HEK293 (cell line): Measurements from ENCODE around the gene C19orf25.
A peak's percentile ranks its signal among the peaks of the same experiment; 100 is the strongest.

Source experiments
- SCRT2 ChIP-seq: fragments of 450-650 bp; formaldehyde crosslinking; IDR thresholded peaks from 2 replicates; pipeline ENCODE4 v1.5.1; 2016; ENCODE audit warnings: missing biosample characterization, missing genetic modification characterization
- ZBTB17 ChIP-seq: fragments of 450-650 bp; formaldehyde crosslinking; IDR thresholded peaks from 2 replicates; pipeline ENCODE4 v1.5.1; 2016; ENCODE audit warnings: missing biosample characterization, missing genetic modification characterization
- ZEB2 ChIP-seq: fragments of 450-650 bp; formaldehyde crosslinking; IDR thresholded peaks from 2 replicates; pipeline ENCODE4 v1.5.1; 2016; ENCODE audit warnings: missing biosample characterization, missing genetic modification characterization
- ZNF133 ChIP-seq: fragments of 450-650 bp; formaldehyde crosslinking; IDR thresholded peaks from 2 replicates; pipeline ENCODE4 v1.5.1; 2016; ENCODE audit warnings: missing biosample characterization, missing genetic modification characterization
- ZNF23 ChIP-seq: fragments of 450-650 bp; formaldehyde crosslinking; IDR thresholded peaks from 2 replicates; pipeline ENCODE4 v1.5.1; 2016; ENCODE audit warnings: missing biosample characterization, missing genetic modification characterization, borderline replicate concordance
- ZNF311 ChIP-seq: fragments of 450-650 bp; formaldehyde crosslinking; IDR thresholded peaks from 2 replicates; pipeline ENCODE4 v1.5.1; 2017; ENCODE audit warnings: missing biosample characterization, missing genetic modification characterization, borderline replicate concordance
- ZNF529 ChIP-seq: fragments of 450-650 bp; formaldehyde crosslinking; IDR thresholded peaks from 2 replicates; pipeline ENCODE4 v1.5.1; 2017; ENCODE audit warnings: missing genetic modification characterization, missing biosample characterization; ENCODE audit not compliant: insufficient replicate concordance
- ZNF544 ChIP-seq: fragments of 450-650 bp; formaldehyde crosslinking; IDR thresholded peaks from 2 replicates; pipeline ENCODE4 v1.5.0; 2017; ENCODE audit warnings: missing biosample characterization, missing genetic modification characterization
- ZNF571 ChIP-seq: fragments of 450-650 bp; formaldehyde crosslinking; IDR thresholded peaks from 2 replicates; pipeline ENCODE4 v1.5.0; 2017; ENCODE audit warnings: missing biosample characterization, missing genetic modification characterization
- ZNF621 ChIP-seq: fragments of 450-650 bp; formaldehyde crosslinking; IDR thresholded peaks from 2 replicates; pipeline ENCODE4 v1.5.1; 2017; ENCODE audit warnings: missing biosample characterization, missing genetic modification characterization
- ZNF626 ChIP-seq: fragments of 450-650 bp; sonication (Bioruptor Pico); formaldehyde crosslinking; IDR thresholded peaks from 2 replicates; pipeline ENCODE4 v1.5.1; 2018; ENCODE audit warnings: missing biosample characterization, missing genetic modification characterization, inconsistent platforms
- ZNF658 ChIP-seq: fragments of 450-650 bp; formaldehyde crosslinking; IDR thresholded peaks from 2 replicates; pipeline ENCODE4; 2016; ENCODE audit warnings: missing biosample characterization, missing genetic modification characterization
- ZNF791 ChIP-seq: fragments of 450-650 bp; formaldehyde crosslinking; IDR thresholded peaks from 2 replicates; pipeline ENCODE4 v1.5.1; 2016; ENCODE audit warnings: missing biosample characterization, missing genetic modification characterization
- ZSCAN23 ChIP-seq: fragments of 450-650 bp; formaldehyde crosslinking; IDR thresholded peaks from 2 replicates; pipeline ENCODE4 v1.5.1; 2016; ENCODE audit warnings: missing biosample characterization, missing genetic modification characterization
- TF ChIP-seq, protein P1 (sequence below): fragments of 450-650 bp; formaldehyde crosslinking; IDR thresholded peaks from 2 replicates; pipeline ENCODE4 v1.5.1; 2017; ENCODE audit warnings: missing biosample characterization, missing genetic modification characterization
- TF ChIP-seq, protein P2 (sequence below): fragments of 450-650 bp; formaldehyde crosslinking; IDR thresholded peaks from 2 replicates; pipeline ENCODE4 v1.5.1; 2016; ENCODE audit warnings: missing biosample characterization, missing genetic modification characterization
- TF ChIP-seq, protein P3 (sequence below): fragments of 450-650 bp; formaldehyde crosslinking; optimal IDR thresholded peaks from 2 replicates; pipeline ENCODE3; 2016; ENCODE audit warnings: missing biosample characterization, mild to moderate bottlenecking, missing genetic modification characterization
- TF ChIP-seq, protein P4 (sequence below): fragments of 450-650 bp; formaldehyde crosslinking; IDR thresholded peaks from 2 replicates; pipeline ENCODE4 v1.5.1; 2016; ENCODE audit warnings: missing biosample characterization, missing genetic modification characterization
- TF ChIP-seq, protein P5 (sequence below): fragments of 450-650 bp; formaldehyde crosslinking; IDR thresholded peaks from 2 replicates; pipeline ENCODE4 v1.5.1; 2016; ENCODE audit warnings: missing biosample characterization, missing genetic modification characterization
- TF ChIP-seq, protein P6 (sequence below): fragments of 450-650 bp; formaldehyde crosslinking; IDR thresholded peaks from 2 replicates; pipeline ENCODE4 v1.5.1; 2016; ENCODE audit warnings: missing biosample characterization, missing genetic modification characterization

C19orf25 gene

DNA sequence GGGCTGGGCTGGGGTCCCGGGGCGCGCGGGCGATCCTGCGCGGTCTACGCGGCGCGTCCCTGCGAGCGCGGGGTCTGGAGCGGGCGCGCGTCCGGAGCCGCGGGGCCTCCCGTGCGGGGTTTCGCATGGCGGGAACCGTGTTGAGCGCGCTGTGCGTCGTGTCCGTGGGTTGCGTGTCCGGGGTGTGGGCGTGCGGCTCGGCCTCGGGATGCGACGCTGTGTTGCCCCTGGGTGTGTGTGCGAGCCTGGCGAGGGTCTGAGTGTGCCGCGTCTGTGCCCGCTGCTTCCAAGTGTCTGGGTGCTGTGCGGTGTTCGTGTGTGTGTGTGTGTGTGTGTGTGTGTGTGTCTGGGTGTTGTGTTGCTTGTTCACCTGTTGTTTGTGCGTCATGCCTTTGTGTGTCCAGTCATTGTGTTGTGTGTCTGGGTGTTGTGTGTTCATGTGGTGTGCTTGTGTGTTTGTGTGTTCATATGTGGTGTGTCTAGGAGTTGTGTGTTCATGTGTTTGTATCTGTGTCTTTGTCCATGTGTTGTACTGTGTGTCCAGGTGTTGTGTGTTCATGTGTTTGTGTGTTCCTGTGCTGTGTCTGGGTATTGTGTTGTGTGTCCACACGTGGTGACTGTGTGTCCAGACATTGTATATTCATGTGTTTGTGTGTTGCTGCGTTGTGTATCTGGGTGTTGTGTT lies 45.4 kb upstream of the C19orf25 start (continued):
- TF ChIP-seq, protein P1, sequence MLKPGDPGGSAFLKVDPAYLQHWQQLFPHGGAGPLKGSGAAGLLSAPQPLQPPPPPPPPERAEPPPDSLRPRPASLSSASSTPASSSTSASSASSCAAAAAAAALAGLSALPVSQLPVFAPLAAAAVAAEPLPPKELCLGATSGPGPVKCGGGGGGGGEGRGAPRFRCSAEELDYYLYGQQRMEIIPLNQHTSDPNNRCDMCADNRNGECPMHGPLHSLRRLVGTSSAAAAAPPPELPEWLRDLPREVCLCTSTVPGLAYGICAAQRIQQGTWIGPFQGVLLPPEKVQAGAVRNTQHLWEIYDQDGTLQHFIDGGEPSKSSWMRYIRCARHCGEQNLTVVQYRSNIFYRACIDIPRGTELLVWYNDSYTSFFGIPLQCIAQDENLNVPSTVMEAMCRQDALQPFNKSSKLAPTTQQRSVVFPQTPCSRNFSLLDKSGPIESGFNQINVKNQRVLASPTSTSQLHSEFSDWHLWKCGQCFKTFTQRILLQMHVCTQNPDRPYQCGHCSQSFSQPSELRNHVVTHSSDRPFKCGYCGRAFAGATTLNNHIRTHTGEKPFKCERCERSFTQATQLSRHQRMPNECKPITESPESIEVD (tag by site-specific recombination): no peak
- TF ChIP-seq, protein P2, sequence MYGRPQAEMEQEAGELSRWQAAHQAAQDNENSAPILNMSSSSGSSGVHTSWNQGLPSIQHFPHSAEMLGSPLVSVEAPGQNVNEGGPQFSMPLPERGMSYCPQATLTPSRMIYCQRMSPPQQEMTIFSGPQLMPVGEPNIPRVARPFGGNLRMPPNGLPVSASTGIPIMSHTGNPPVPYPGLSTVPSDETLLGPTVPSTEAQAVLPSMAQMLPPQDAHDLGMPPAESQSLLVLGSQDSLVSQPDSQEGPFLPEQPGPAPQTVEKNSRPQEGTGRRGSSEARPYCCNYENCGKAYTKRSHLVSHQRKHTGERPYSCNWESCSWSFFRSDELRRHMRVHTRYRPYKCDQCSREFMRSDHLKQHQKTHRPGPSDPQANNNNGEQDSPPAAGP (tag by site-specific recombination): peak; percentile 40; the same call in 1 of the 2 replicates
- TF ChIP-seq, protein P3, sequence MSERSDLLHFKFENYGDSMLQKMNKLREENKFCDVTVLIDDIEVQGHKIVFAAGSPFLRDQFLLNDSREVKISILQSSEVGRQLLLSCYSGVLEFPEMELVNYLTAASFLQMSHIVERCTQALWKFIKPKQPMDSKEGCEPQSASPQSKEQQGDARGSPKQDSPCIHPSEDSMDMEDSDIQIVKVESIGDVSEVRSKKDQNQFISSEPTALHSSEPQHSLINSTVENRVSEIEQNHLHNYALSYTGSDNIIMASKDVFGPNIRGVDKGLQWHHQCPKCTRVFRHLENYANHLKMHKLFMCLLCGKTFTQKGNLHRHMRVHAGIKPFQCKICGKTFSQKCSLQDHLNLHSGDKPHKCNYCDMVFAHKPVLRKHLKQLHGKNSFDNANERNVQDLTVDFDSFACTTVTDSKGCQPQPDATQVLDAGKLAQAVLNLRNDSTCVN: peak; percentile 43
- TF ChIP-seq ZNF791 (tag by site-specific recombination) (peak; percentile 25; the same call in 1 of the 2 replicates), ZEB2 (peak; percentile 38; the same call in 1 of the 2 replicates), ZNF571 (no peak), ZNF658 (tag by site-specific recombination) (0 out of 2 replicates have a peak, but pooled peaks have one; percentile 75), ZNF133 (tag by site-specific recombination) (peak; percentile 47), ZNF621 (tag by site-specific recombination) (no peak), ZNF23 (tag by site-specific recombination) (0 out of 2 replicates have a peak, but pooled peaks have one; percentile 7), ZSCAN23 (tag by site-specific recombination) (peak; percentile 57; the same call in 1 of the 2 replicates), ZBTB17 (tag by site-specific recombination) (peak; percentile 15; the same call in 1 of the 2 replicates), ZNF529 (no peak), ZNF544 (tag by site-specific recombination) (no peak), ZNF311 (peak; percentile 78; the same call in 1 of the 2 replicates), ZNF626 (tag by site-specific recombination) (no peak), SCRT2 (tag by site-specific recombination) (peak; percentile 97)
- TF ChIP-seq, protein P4, sequence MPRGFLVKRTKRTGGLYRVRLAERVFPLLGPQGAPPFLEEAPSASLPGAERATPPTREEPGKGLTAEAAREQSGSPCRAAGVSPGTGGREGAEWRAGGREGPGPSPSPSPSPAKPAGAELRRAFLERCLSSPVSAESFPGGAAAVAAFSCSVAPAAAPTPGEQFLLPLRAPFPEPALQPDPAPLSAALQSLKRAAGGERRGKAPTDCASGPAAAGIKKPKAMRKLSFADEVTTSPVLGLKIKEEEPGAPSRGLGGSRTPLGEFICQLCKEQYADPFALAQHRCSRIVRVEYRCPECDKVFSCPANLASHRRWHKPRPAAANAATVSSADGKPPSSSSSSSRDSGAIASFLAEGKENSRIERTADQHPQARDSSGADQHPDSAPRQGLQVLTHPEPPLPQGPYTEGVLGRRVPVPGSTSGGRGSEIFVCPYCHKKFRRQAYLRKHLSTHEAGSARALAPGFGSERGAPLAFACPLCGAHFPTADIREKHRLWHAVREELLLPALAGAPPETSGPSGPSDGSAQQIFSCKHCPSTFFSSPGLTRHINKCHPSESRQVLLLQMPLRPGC (tag by site-specific recombination): peak; percentile 45; the same call in 1 of the 2 replicates
- TF ChIP-seq, protein P5, sequence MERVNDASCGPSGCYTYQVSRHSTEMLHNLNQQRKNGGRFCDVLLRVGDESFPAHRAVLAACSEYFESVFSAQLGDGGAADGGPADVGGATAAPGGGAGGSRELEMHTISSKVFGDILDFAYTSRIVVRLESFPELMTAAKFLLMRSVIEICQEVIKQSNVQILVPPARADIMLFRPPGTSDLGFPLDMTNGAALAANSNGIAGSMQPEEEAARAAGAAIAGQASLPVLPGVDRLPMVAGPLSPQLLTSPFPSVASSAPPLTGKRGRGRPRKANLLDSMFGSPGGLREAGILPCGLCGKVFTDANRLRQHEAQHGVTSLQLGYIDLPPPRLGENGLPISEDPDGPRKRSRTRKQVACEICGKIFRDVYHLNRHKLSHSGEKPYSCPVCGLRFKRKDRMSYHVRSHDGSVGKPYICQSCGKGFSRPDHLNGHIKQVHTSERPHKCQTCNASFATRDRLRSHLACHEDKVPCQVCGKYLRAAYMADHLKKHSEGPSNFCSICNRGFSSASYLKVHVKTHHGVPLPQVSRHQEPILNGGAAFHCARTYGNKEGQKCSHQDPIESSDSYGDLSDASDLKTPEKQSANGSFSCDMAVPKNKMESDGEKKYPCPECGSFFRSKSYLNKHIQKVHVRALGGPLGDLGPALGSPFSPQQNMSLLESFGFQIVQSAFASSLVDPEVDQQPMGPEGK (tag by site-specific recombination): peak; percentile 21; the same call in 1 of the 2 replicates
- TF ChIP-seq, protein P6, sequence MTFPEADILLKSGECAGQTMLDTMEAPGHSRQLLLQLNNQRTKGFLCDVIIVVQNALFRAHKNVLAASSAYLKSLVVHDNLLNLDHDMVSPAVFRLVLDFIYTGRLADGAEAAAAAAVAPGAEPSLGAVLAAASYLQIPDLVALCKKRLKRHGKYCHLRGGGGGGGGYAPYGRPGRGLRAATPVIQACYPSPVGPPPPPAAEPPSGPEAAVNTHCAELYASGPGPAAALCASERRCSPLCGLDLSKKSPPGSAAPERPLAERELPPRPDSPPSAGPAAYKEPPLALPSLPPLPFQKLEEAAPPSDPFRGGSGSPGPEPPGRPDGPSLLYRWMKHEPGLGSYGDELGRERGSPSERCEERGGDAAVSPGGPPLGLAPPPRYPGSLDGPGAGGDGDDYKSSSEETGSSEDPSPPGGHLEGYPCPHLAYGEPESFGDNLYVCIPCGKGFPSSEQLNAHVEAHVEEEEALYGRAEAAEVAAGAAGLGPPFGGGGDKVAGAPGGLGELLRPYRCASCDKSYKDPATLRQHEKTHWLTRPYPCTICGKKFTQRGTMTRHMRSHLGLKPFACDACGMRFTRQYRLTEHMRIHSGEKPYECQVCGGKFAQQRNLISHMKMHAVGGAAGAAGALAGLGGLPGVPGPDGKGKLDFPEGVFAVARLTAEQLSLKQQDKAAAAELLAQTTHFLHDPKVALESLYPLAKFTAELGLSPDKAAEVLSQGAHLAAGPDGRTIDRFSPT (tag by site-specific recombination): 0 out of 2 replicates have a peak, but pooled peaks have one; percentile 23
